Smooth muscle cell of the umbilical artery (primary cell): ENCODE measurements around the gene HGD. TPM values are rescaled to one million over a fixed set of nuclear protein-coding genes. Genes with fewer than 3 reads are reported as not detected.

ENCODE experiments used
- total RNA-seq: library from RNA; depleted of rRNA; stranded (reverse); fragments of >200 nt; gene quantifications from 2 replicates; pipeline ENCODE4 v1.2.3, GENCODE V29; 2014

The HGD gene
- 2.1 and 3.0 TPM in 2 replicates for total RNA-seq

GRCh38 chr3:120682095-120682681 is at the start of gene HGD:
Gene HGD (minus strand): TSS chr3:120682239. CDS start chr3:120682111, 128 bp downstream.

GRCh38 chr3:120596116-120596852 is 85.8 kb downstream of the HGD start, which contains the start of gene NDUFB4:
Gene NDUFB4 (plus strand): TSS chr3:120596336. CDS start chr3:120596360, 24 bp downstream.

Other genes starting within 250 kb of the HGD start
- 2,093 and 2,453 TPM in 2 replicates for gene FSTL1, start 231.2 kb downstream of the HGD start, total RNA-seq
- 18.4 and 46.0 TPM in 2 replicates for gene NDUFB4, start 85.9 kb downstream of the HGD start, total RNA-seq
- 27.9 and 36.6 TPM in 2 replicates for gene RABL3, start 60.3 kb upstream of the HGD start, total RNA-seq
- gene GTF2E1, start 60.5 kb upstream of the HGD start, total RNA-seq = 27.0 and 32.4 TPM in 2 replicates
- gene STXBP5L, start 226.0 kb upstream of the HGD start, total RNA-seq = 2.1 and 2.7 TPM in 2 replicates